K562 (cell line): Measurements from ENCODE around the gene LATS2. TPM values are rescaled to one million over a fixed set of nuclear protein-coding genes. Genes with fewer than 3 reads are reported as not detected.

ENCODE experiments used
- ASH1L ChIP-seq: fragments of 450-650 bp; IDR thresholded peaks from 2 replicates; pipeline ENCODE4 v1.6.1; 2018; ENCODE audit warnings: borderline replicate concordance, mild to moderate bottlenecking, low read depth; ENCODE audit not compliant: partially characterized antibody
- CBX1 ChIP-seq: sonication (generic); IDR thresholded peaks from 2 replicates; pipeline ENCODE4 v1.6.1; 2016; ENCODE audit warnings: antibody characterized with exemption, low read depth, mild to moderate bottlenecking
- EP300 ChIP-seq: IDR thresholded peaks from 2 replicates; pipeline ENCODE4 v1.6.1; 2012; ENCODE audit warnings: low read length, improper control_type of control experiment
- GABPB2 ChIP-seq: fragments of 250-450 bp; sonication (Bioruptor Pico); conservative IDR thresholded peaks from 2 replicates; pipeline ENCODE4 v1.5.1; 2021; ENCODE audit warnings: mild to moderate bottlenecking
- GTF2E2 ChIP-seq: fragments of 200-800 bp; sonication (Bioruptor generic); IDR thresholded peaks from 2 replicates; pipeline ENCODE4 v1.6.1; 2016; ENCODE audit warnings: missing genetic modification characterization, missing compliant biosample characterization
- HMGN3 ChIP-seq: IDR thresholded peaks from 2 replicates; pipeline ENCODE4 v1.6.1; 2011; ENCODE audit warnings: borderline replicate concordance, low read depth, mild to moderate bottlenecking, mixed read lengths, low read length; ENCODE audit not compliant: insufficient read length; ENCODE audit errors: extremely low read depth
- LCOR ChIP-seq: sonication (generic); formaldehyde crosslinking; IDR thresholded peaks from 2 replicates; pipeline ENCODE4 v1.8.0; 2022; ENCODE audit warnings: mild to moderate bottlenecking, missing genetic modification reagents
- MBD2 ChIP-seq: sonication (generic); IDR thresholded peaks from 2 replicates; pipeline ENCODE4 v1.6.1; 2016; ENCODE audit warnings: low read depth, borderline replicate concordance
- MYC ChIP-seq, 2 experiments: fragments of 250-450 bp in 1 of 2; sonication (Bioruptor Pico) in 1 of 2; IDR thresholded peaks; 2 replicates each; pipeline versions ENCODE4 v1.5.1 to v1.6.1; 2012 to 2021; ENCODE audit warnings: low read depth in 2 of 2, borderline replicate concordance in 1 of 2, improper control_type of control experiment in 1 of 2, low read length in 1 of 2, mild to moderate bottlenecking in 1 of 2, moderate library complexity in 1 of 2
- NFE2L1 ChIP-seq: fragments of 450-650 bp; IDR thresholded peaks from 2 replicates; pipeline ENCODE4 v1.6.1; 2016; ENCODE audit warnings: missing genetic modification characterization, low read depth, mild to moderate bottlenecking, missing compliant biosample characterization, moderate library complexity, borderline replicate concordance
- PBX2 ChIP-seq, 2 experiments: IDR thresholded peaks in 1 of 2; conservative IDR thresholded peaks in 1 of 2; 2 replicates each; pipeline ENCODE4 v1.6.1; 2016; ENCODE audit warnings: low read depth in 2 of 2, mild to moderate bottlenecking in 1 of 2, missing compliant biosample characterization in 1 of 2, missing genetic modification characterization in 1 of 2, moderate library complexity in 1 of 2
- PHF8 ChIP-seq: fragments of 200-600 bp; sonication (generic); IDR thresholded peaks from 2 replicates; pipeline ENCODE4 v1.6.1; 2012; ENCODE audit warnings: mixed run types, mild to moderate bottlenecking, inconsistent platforms, low read length, moderate library complexity, borderline replicate concordance
- SMAD4 ChIP-seq: fragments of 250-450 bp; sonication (Bioruptor Pico); conservative IDR thresholded peaks from 2 replicates; pipeline ENCODE4 v1.8.0; 2021; ENCODE audit warnings: inconsistent platforms, mild to moderate bottlenecking, moderate library complexity
- TCF7L2 ChIP-seq: fragments of 150-350 bp; IDR thresholded peaks from 2 replicates; pipeline ENCODE4 v1.6.1; 2016; ENCODE audit warnings: low read depth, mild to moderate bottlenecking, low read length, moderate library complexity
- TGIF2 ChIP-seq: sonication (generic); formaldehyde crosslinking; IDR thresholded peaks from 2 replicates; pipeline ENCODE4 v1.8.1; 2022; ENCODE audit warnings: mild to moderate bottlenecking, missing genetic modification reagents, moderate library complexity
- TOE1 ChIP-seq, 2 experiments: fragments of 450-650 bp in 1 of 2; sonication (generic) in 1 of 2; formaldehyde crosslinking in 1 of 2; IDR thresholded peaks; 2 replicates each; pipeline versions ENCODE4 v1.7.1 to v1.8.0; 2016 to 2022; ENCODE audit warnings: borderline replicate concordance in 2 of 2, mild to moderate bottlenecking in 2 of 2, antibody characterized with exemption in 1 of 2, inconsistent platforms in 1 of 2, low read depth in 1 of 2, missing genetic modification reagents in 1 of 2, moderate library complexity in 1 of 2
- UBTF ChIP-seq, 2 experiments: IDR thresholded peaks; 2 replicates each; pipeline ENCODE4 v1.6.1; 2012; ENCODE audit warnings: improper control_type of control experiment in 2 of 2, low read depth in 2 of 2, low read length in 2 of 2, borderline replicate concordance in 1 of 2
- ZNF830 ChIP-seq: fragments of 250-450 bp; sonication (Bioruptor Pico); IDR thresholded peaks from 2 replicates; pipeline ENCODE4 v1.5.0; 2021; ENCODE audit warnings: mild to moderate bottlenecking
- polyA plus RNA-seq, 8 experiments: library from polyadenylated mRNA; depleted of rRNA in 4 of 8; stranded (reverse) in 5 of 8; unstranded in 3 of 8; fragments of >200 nt; fragmentation: Nextera tagmentation in 2 of 8; fragmentation: Illumina TruSeq in 1 of 8; extraction: Ambion mirVana in 2 of 8; extraction: Trizol in 1 of 8; gene quantifications; 2 replicates each; pipeline versions ENCODE4 v1.2.1 to v1.2.3, GENCODE V29; 2011 to 2014; ENCODE audit warnings: inconsistent platforms in 1 of 8, missing spikeins in 1 of 8
- total RNA-seq, 7 experiments: library from RNA; depleted of rRNA in 6 of 7; stranded (reverse); fragments of >200 nt in 6 of 7; fragmentation: Illumina TruSeq in 2 of 7; extraction: Trizol in 2 of 7; gene quantifications; 2 replicates each; pipeline versions ENCODE4 v1.2.1 to v1.2.3, GENCODE V29; 2011 to 2021; ENCODE audit warnings: low replicate concordance in 1 of 7
- TF ChIP-seq, protein P1 (sequence below): fragments of 250-450 bp; sonication (Bioruptor Pico); IDR thresholded peaks from 2 replicates; pipeline ENCODE4 v1.8.0; 2021; ENCODE audit warnings: mild to moderate bottlenecking, moderate library complexity

Gene LATS2
- total and polyA plus RNA-seq, 9 of the 15 experiments (the other 6 are each of a cell fraction or from before 2014, with no cell fraction given): 0.18 to 3.7 (median 0.76) TPM

DNA sequence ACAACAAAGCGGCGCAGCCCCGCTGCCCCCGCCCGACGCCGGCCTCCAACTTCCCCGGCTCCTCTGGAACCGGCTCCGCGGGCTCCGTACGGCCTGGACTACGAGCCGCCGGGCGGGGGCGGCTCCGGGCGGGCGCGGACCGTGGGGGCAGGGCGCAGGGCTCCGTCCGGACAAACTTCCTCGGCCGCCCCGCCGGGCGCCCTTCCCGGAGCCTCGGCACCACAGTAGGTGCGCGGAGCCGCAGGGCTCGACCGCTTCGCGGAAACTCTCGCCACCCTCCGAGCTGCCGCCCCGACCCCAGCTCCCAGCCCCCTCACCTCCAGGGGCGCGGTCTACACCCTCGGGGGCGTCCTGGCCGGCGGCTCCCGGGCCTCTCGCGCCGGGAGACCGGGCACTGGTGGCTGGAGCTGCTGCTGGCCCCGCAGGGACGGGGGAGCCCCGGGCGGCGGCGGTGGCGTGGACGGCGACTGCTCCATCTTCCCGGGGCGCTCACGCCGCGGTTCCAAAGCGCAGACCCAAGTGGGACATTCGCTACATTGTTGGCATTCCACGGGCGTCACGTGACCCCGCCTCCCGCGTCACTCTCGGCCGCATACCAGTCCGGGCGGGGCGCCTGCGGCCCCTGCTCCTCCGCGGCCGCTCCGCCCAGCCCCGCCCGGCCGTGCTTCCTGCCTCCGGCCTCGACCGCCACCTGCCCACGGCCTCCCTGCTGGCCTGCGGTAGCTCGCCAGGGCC is at the start of gene LATS2 (continued):
- TF ChIP-seq UBTF (IDR thresholded peaks at IDR 0.05; ENCODE audit: borderline replicate concordance in 1 of 2, low read depth in 2 of 2, low read length in 2 of 2) (peak; percentile 80 to 86; a peak in 3 of 4 replicates), GABPB2 (no peak), TOE1 (IDR thresholded peaks at IDR 0.05; ENCODE audit: borderline replicate concordance) (peak; percentile 97), TOE1 (CRISPR knock-in tag; IDR thresholded peaks at IDR 0.05; ENCODE audit: borderline replicate concordance, low read depth) (no peak), ZNF830 (CRISPR knock-in tag) (no peak), NFE2L1 (tag) (no peak), TCF7L2 (no peak), SMAD4 (CRISPR knock-in tag) (0 out of 2 replicates have a peak, but pooled peaks have one; percentile 44), EP300 (no peak), LCOR (CRISPR knock-in tag) (no peak), HMGN3 (peak; percentile 76), GTF2E2 (tag) (no peak), ASH1L (no peak), MYC (IDR thresholded peaks at IDR 0.05; ENCODE audit: low read depth, low read length) (no peak), MYC (CRISPR knock-in tag; IDR thresholded peaks at IDR 0.05; ENCODE audit: borderline replicate concordance, low read depth) (no peak), MBD2 (no peak), TGIF2 (CRISPR knock-in tag) (0 out of 2 replicates have a peak, but pooled peaks have one; percentile 15), CBX1 (0 out of 2 replicates have a peak, but pooled peaks have one; percentile 23), PHF8 (peak; percentile 41; the same call in 1 of the 2 replicates), PBX2 (CRISPR knock-in tag; IDR thresholded peaks at IDR 0.05; ENCODE audit: low read depth) (no peak), PBX2 (tag; conservative IDR thresholded peaks at IDR 0.05; ENCODE audit: low read depth) (no peak)
- TF ChIP-seq, protein P1, sequence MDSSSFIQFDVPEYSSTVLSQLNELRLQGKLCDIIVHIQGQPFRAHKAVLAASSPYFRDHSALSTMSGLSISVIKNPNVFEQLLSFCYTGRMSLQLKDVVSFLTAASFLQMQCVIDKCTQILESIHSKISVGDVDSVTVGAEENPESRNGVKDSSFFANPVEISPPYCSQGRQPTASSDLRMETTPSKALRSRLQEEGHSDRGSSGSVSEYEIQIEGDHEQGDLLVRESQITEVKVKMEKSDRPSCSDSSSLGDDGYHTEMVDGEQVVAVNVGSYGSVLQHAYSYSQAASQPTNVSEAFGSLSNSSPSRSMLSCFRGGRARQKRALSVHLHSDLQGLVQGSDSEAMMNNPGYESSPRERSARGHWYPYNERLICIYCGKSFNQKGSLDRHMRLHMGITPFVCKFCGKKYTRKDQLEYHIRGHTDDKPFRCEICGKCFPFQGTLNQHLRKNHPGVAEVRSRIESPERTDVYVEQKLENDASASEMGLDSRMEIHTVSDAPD (CRISPR knock-in tag): no peak
